Neural progenitor cell (in vitro differentiated cells): ENCODE measurements around the gene PPP1R36. TPM values are rescaled to one million over a fixed set of nuclear protein-coding genes. Genes with fewer than 3 reads are reported as not detected.

Source experiments
- DNase-seq: peaks from one replicate; pipeline ENCODE4 v3.0.0-alpha.2; 2016; ENCODE audit warnings: low spot score
- H2AFZ ChIP-seq: fragments of 200-600 bp; sonication (generic); replicated peaks from 2 replicates; pipeline ENCODE4 v1.6.1; 2016; ENCODE audit warnings: antibody characterized with exemption
- H3F3A ChIP-seq: fragments of 200-600 bp; sonication (generic); 2 replicates; pipeline ENCODE4 v1.6.1; 2016; ENCODE audit warnings: antibody characterized with exemption, low read depth
- H3K27ac ChIP-seq: fragments of 200-600 bp; sonication (generic); 2 replicates; pipeline ENCODE4 v1.5.1; 2016; ENCODE audit warnings: mild to moderate bottlenecking
- H3K27me3 ChIP-seq: fragments of 200-600 bp; sonication (generic); 2 replicates; pipeline ENCODE4 v1.6.1; 2016; ENCODE audit warnings: mild to moderate bottlenecking, moderate library complexity
- H3K36me3 ChIP-seq: fragments of 200-600 bp; sonication (generic); 2 replicates; pipeline ENCODE4 v1.5.1; 2016
- H3K4me1 ChIP-seq: fragments of 200-600 bp; sonication (generic); 2 replicates; pipeline ENCODE4 v1.6.1; 2016; ENCODE audit warnings: mixed run types
- H3K4me2 ChIP-seq: fragments of 200-600 bp; sonication (generic); 2 replicates; pipeline ENCODE4 v1.6.1; 2016
- H3K4me3 ChIP-seq: fragments of 200-600 bp; sonication (generic); 2 replicates; pipeline ENCODE4 v1.5.1; 2016
- H3K79me2 ChIP-seq: fragments of 200-600 bp; sonication (generic); 2 replicates; pipeline ENCODE4 v1.6.1; 2016; ENCODE audit warnings: low read depth
- H3K9ac ChIP-seq: fragments of 200-600 bp; sonication (generic); 2 replicates; pipeline ENCODE4 v1.6.1; 2016
- H3K9me3 ChIP-seq: fragments of 200-600 bp; sonication (generic); 2 replicates; pipeline ENCODE4 v1.5.1; 2016; ENCODE audit warnings: low read depth
- H4K20me1 ChIP-seq: fragments of 200-600 bp; sonication (generic); 2 replicates; pipeline ENCODE4 v1.6.1; 2016; ENCODE audit warnings: low read depth
- H3K27ac Mint-ChIP-seq: 3 replicates; pipeline ENCODE4 v1.8.0; 2021; ENCODE audit warnings: mixed read lengths
- H3K27me3 Mint-ChIP-seq: 2 replicates; pipeline ENCODE4 v1.8.0; 2022; ENCODE audit warnings: low read depth, mild to moderate bottlenecking, inconsistent platforms, moderate library complexity, mixed read lengths; ENCODE audit not compliant: insufficient read depth
- H3K36me3 Mint-ChIP-seq: 3 replicates; pipeline ENCODE4 v1.8.0; 2021; ENCODE audit warnings: mixed read lengths
- H3K4me1 Mint-ChIP-seq: 3 replicates; pipeline ENCODE4 v1.8.0; 2021; ENCODE audit warnings: mixed read lengths
- H3K4me3 Mint-ChIP-seq: 3 replicates; pipeline ENCODE4 v1.8.0; 2021; ENCODE audit warnings: mild to moderate bottlenecking, moderate library complexity, mixed read lengths
- H3K9me3 Mint-ChIP-seq: 3 replicates; pipeline ENCODE4 v1.8.0; 2020; ENCODE audit warnings: mixed read lengths
- CTCF ChIP-seq: fragments of 200-600 bp; sonication (generic); IDR thresholded peaks from 2 replicates; pipeline ENCODE4 v1.5.1; 2017; ENCODE audit warnings: antibody characterized with exemption, mild to moderate bottlenecking
- EZH2 ChIP-seq: fragments of 200-600 bp; sonication (generic); IDR thresholded peaks from 2 replicates; pipeline ENCODE4 v1.6.1; 2017; ENCODE audit warnings: antibody characterized with exemption, mild to moderate bottlenecking, moderate library complexity
- EZH2phosphoT487 ChIP-seq: fragments of 200-600 bp; sonication (generic); IDR thresholded peaks from 2 replicates; pipeline ENCODE4 v1.6.1; 2017; ENCODE audit warnings: antibody characterized with exemption
- total RNA-seq: library from RNA; depleted of rRNA; stranded (reverse); fragments of >200 nt; gene quantifications from 2 replicates; pipeline ENCODE4 v1.2.3, GENCODE V29; 2015; ENCODE audit warnings: low replicate concordance

PPP1R36 gene
- total RNA-seq, 1 donor from 2014 or later = not detected

GRCh38 chr14:64580467-64580866, 30.7 kb downstream of the PPP1R36 start:
- TF ChIP-seq EZH2 (no peak), EZH2phosphoT487 (no peak), CTCF (no peak)
- no peaks in the 10 kb centered on the region for H3F3A ChIP-seq
- no peaks in the 10 kb centered on the region for H3K9me3 Mint-ChIP-seq
- DNase-seq = no peak
- H3K27me3 Mint-ChIP-seq = peaks cover 2% of the 10 kb centered on the region
- no peak overlapping the region for H3K27ac ChIP-seq
- H3K36me3 Mint-ChIP-seq = no peaks in the 10 kb centered on the region
- no peak overlapping the region for H3K4me3 Mint-ChIP-seq
- H3K27me3 ChIP-seq = no peaks in the 10 kb centered on the region
- H3K4me1 Mint-ChIP-seq = peaks cover 13% of the 10 kb centered on the region
- no peak overlapping the region for H3K9ac ChIP-seq
- H3K27ac Mint-ChIP-seq = no peak overlapping the region
- H3K4me2 ChIP-seq = no peak overlapping the region
- H3K4me3 ChIP-seq = no peak overlapping the region
- no peaks in the 10 kb centered on the region for H3K36me3 ChIP-seq
- no peaks in the 10 kb centered on the region for H3K79me2 ChIP-seq
- H3K4me1 ChIP-seq = peaks cover 4% of the 10 kb centered on the region
- H3K9me3 ChIP-seq = no peaks in the 10 kb centered on the region
- H2AFZ ChIP-seq = peak overlapping the region; percentile 46
- H4K20me1 ChIP-seq = no peaks in the 10 kb centered on the region

GRCh38 chr14:64581363-64581762, 31.6 kb downstream of the PPP1R36 start:
- H3K79me2 ChIP-seq = no peaks in the 10 kb centered on the region
- H3K36me3 Mint-ChIP-seq = no peaks in the 10 kb centered on the region
- peaks cover 4% of the 10 kb centered on the region for H3K4me1 ChIP-seq
- TF ChIP-seq EZH2 (no peak), EZH2phosphoT487 (no peak), CTCF (no peak)
- no peaks in the 10 kb centered on the region for H4K20me1 ChIP-seq
- H3K36me3 ChIP-seq = no peaks in the 10 kb centered on the region
- no peak overlapping the region for H3K9ac ChIP-seq
- H3K4me1 Mint-ChIP-seq = peaks cover 13% of the 10 kb centered on the region
- no peaks in the 10 kb centered on the region for H3K9me3 Mint-ChIP-seq
- no peaks in the 10 kb centered on the region for H3K9me3 ChIP-seq
- no peak overlapping the region for H3K27ac ChIP-seq
- no peak overlapping the region for H3K4me3 Mint-ChIP-seq
- no peak for DNase-seq
- H3K27me3 Mint-ChIP-seq = peaks cover 2% of the 10 kb centered on the region
- no peak overlapping the region for H2AFZ ChIP-seq
- H3K27me3 ChIP-seq = no peaks in the 10 kb centered on the region
- no peak overlapping the region for H3K27ac Mint-ChIP-seq
- no peak overlapping the region for H3K4me3 ChIP-seq
- no peaks in the 10 kb centered on the region for H3F3A ChIP-seq
- H3K4me2 ChIP-seq = no peak overlapping the region

- Histone ChIP-seq H3K9me3 (no peaks in the 10 kb centered on the region), H3K27ac (no peak overlapping the region), H3K36me3 (no peaks in the 10 kb centered on the region), H3K4me1 (peaks cover 4% of the 10 kb centered on the region), H4K20me1 (no peaks in the 10 kb centered on the region), H3F3A (no peaks in the 10 kb centered on the region), H2AFZ (no peak overlapping the region), H3K4me2 (no peak overlapping the region), H3K79me2 (no peaks in the 10 kb centered on the region), H3K9ac (no peak overlapping the region), H3K27me3 (no peaks in the 10 kb centered on the region), H3K4me3 (no peak overlapping the region)
- no peaks in the 10 kb centered on the region for H3K9me3 Mint-ChIP-seq
- H3K4me1 Mint-ChIP-seq = peaks cover 13% of the 10 kb centered on the region
- H3K4me3 Mint-ChIP-seq = no peak overlapping the region
- H3K27me3 Mint-ChIP-seq = peaks cover 2% of the 10 kb centered on the region
- no peak for DNase-seq
- no peak for TF ChIP-seq CTCF
- TF ChIP-seq EZH2phosphoT487 = no peak
- TF ChIP-seq EZH2 = no peak
- H3K36me3 Mint-ChIP-seq = no peaks in the 10 kb centered on the region
- no peak overlapping the region for H3K27ac Mint-ChIP-seq
Measured at GRCh38 chr14:64581817-64582216, 32.1 kb downstream of the PPP1R36 start.
